SK-N-SH treated with all-trans-retinoic acid at 6 μM for 48 hours (cell line): ENCODE data around the gene KLC1.

Experiments
- ATAC-seq: fragments of 200-7000 bp; cut with Tn5 transposase; 3 replicates; pipeline ENCODE4 v1.9.1; 2020; ENCODE audit warnings: mild to moderate bottlenecking, moderate library complexity
- BACH2 ChIP-seq: fragments of 250-450 bp; sonication (Bioruptor Pico); IDR thresholded peaks from 2 replicates; pipeline ENCODE4 v1.9.0; 2021; ENCODE audit warnings: mild to moderate bottlenecking, borderline replicate concordance
- CSDC2 ChIP-seq: fragments of 250-450 bp; sonication (Bioruptor Pico); IDR thresholded peaks from 2 replicates; pipeline ENCODE4 v1.5.0; 2020; ENCODE audit warnings: mild to moderate bottlenecking, moderate library complexity
- ESRRG ChIP-seq: fragments of 250-450 bp; sonication (Bioruptor Pico); IDR thresholded peaks from 2 replicates; pipeline ENCODE4 v1.6.1; 2021; ENCODE audit warnings: mild to moderate bottlenecking
- GLIS3 ChIP-seq: fragments of 250-450 bp; sonication (Bioruptor Pico); IDR thresholded peaks from 2 replicates; pipeline ENCODE4 v1.5.0; 2020; ENCODE audit warnings: mild to moderate bottlenecking, moderate library complexity
- ISL1 ChIP-seq: fragments of 250-450 bp; sonication (Bioruptor Pico); IDR thresholded peaks from 2 replicates; pipeline ENCODE4 v2.1.2; 2022; ENCODE audit warnings: mild to moderate bottlenecking, moderate library complexity
- OSR1 ChIP-seq: fragments of 250-450 bp; sonication (Bioruptor Pico); IDR thresholded peaks from 2 replicates; pipeline ENCODE4 v1.8.0; 2022; ENCODE audit warnings: moderate library complexity, mild to moderate bottlenecking, inconsistent platforms
- PPARA ChIP-seq: fragments of 250-450 bp; sonication (Bioruptor Pico); IDR thresholded peaks from 2 replicates; pipeline ENCODE4 v1.5.0; 2020; ENCODE audit warnings: mild to moderate bottlenecking, borderline replicate concordance
- RARB ChIP-seq: fragments of 250-450 bp; sonication (Bioruptor Pico); IDR thresholded peaks from 2 replicates; pipeline ENCODE4 v1.8.0; 2021; ENCODE audit warnings: mild to moderate bottlenecking, moderate library complexity
- TCF4 ChIP-seq: fragments of 250-450 bp; sonication (Bioruptor Pico); IDR thresholded peaks from 2 replicates; pipeline ENCODE4 v1.8.0; 2021; ENCODE audit warnings: mild to moderate bottlenecking, moderate library complexity, borderline replicate concordance
- TOX ChIP-seq: fragments of 250-450 bp; sonication (Bioruptor Pico); IDR thresholded peaks from 2 replicates; pipeline ENCODE4 v1.8.0; 2021; ENCODE audit warnings: mild to moderate bottlenecking, moderate library complexity, borderline replicate concordance
- ZC3H10 ChIP-seq: fragments of 250-450 bp; sonication (Bioruptor Pico); IDR thresholded peaks from 2 replicates; pipeline ENCODE4 v1.5.1; 2021; ENCODE audit warnings: mild to moderate bottlenecking, moderate library complexity
- ZFP3 ChIP-seq: fragments of 250-450 bp; sonication (Bioruptor Pico); IDR thresholded peaks from 2 replicates; pipeline ENCODE4 v1.5.0; 2020; ENCODE audit warnings: mild to moderate bottlenecking, moderate library complexity
- ZNF565 ChIP-seq: fragments of 450-650 bp; formaldehyde crosslinking; conservative IDR thresholded peaks from 2 replicates; pipeline ENCODE4 v1.5.0; 2020; ENCODE audit warnings: low read depth, mild to moderate bottlenecking, moderate library complexity
- ZNF70 ChIP-seq: fragments of 450-650 bp; formaldehyde crosslinking; IDR thresholded peaks from 2 replicates; pipeline ENCODE4 v1.5.0; 2020; ENCODE audit warnings: mild to moderate bottlenecking, moderate library complexity
- ZNF8 ChIP-seq: fragments of 450-650 bp; formaldehyde crosslinking; IDR thresholded peaks from 2 replicates; pipeline ENCODE4 v1.5.0; 2020; ENCODE audit warnings: mild to moderate bottlenecking, moderate library complexity
- TF ChIP-seq, protein P1 (sequence below): fragments of 250-450 bp; sonication (Bioruptor Pico); IDR thresholded peaks from 2 replicates; pipeline ENCODE4 v1.5.1; 2021; ENCODE audit warnings: mild to moderate bottlenecking, moderate library complexity
- TF ChIP-seq, protein P2 (sequence below): fragments of 250-450 bp; sonication (Bioruptor Pico); IDR thresholded peaks from 2 replicates; pipeline ENCODE4 v1.5.1; 2020; ENCODE audit warnings: low read depth, mild to moderate bottlenecking, moderate library complexity
- TF ChIP-seq, protein P3 (sequence below): fragments of 250-450 bp; sonication (Bioruptor Pico); IDR thresholded peaks from 2 replicates; pipeline ENCODE4 v1.8.0; 2021; ENCODE audit warnings: low read depth, mild to moderate bottlenecking, moderate library complexity, borderline replicate concordance
- TF ChIP-seq, protein P4 (sequence below): fragments of 250-450 bp; sonication (Bioruptor Pico); IDR thresholded peaks from 2 replicates; pipeline ENCODE4 v1.5.0; 2020; ENCODE audit warnings: mild to moderate bottlenecking, moderate library complexity

KLC1 gene

DNA sequence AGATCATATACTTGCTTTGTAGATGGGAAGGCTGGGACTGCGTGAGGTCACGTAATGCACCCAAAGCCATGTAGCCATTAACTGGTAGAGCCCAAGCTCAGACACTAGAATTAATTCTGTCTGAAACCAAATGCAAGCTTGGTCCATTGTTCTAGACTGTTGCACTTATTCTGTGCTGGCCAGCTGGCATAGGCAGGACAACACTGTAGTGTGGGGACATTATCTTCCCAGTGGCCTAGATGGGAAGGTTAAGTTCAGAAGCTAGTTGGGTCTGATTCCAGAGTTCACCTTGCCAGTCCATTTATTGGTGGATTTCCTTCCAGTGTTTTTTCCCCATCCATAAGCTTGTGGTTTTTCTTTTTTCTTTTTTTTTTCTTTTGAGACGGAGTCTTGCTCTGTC is 39.1 kb downstream of the KLC1 start:
- no peak for ATAC-seq
- TF ChIP-seq CSDC2, result no peak

GRCh38 chr14:103669370-103669769 is 40.4 kb downstream of the KLC1 start:
- no peak for ATAC-seq

GRCh38 chr14:103671911-103672310 is 42.9 kb downstream of the KLC1 start:
- no peak for TF ChIP-seq CSDC2
- TF ChIP-seq, protein P1, sequence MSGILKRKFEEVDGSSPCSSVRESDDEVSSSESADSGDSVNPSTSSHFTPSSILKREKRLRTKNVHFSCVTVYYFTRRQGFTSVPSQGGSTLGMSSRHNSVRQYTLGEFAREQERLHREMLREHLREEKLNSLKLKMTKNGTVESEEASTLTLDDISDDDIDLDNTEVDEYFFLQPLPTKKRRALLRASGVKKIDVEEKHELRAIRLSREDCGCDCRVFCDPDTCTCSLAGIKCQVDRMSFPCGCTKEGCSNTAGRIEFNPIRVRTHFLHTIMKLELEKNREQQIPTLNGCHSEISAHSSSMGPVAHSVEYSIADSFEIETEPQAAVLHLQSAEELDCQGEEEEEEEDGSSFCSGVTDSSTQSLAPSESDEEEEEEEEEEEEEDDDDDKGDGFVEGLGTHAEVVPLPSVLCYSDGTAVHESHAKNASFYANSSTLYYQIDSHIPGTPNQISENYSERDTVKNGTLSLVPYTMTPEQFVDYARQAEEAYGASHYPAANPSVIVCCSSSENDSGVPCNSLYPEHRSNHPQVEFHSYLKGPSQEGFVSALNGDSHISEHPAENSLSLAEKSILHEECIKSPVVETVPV (CRISPR knock-in tag), result no peak
- no peak for TF ChIP-seq PPARA (CRISPR knock-in tag)
- TF ChIP-seq TOX (CRISPR knock-in tag), result no peak
- no peak for TF ChIP-seq BACH2 (CRISPR knock-in tag)
- no peak for TF ChIP-seq OSR1
- TF ChIP-seq, protein P2, sequence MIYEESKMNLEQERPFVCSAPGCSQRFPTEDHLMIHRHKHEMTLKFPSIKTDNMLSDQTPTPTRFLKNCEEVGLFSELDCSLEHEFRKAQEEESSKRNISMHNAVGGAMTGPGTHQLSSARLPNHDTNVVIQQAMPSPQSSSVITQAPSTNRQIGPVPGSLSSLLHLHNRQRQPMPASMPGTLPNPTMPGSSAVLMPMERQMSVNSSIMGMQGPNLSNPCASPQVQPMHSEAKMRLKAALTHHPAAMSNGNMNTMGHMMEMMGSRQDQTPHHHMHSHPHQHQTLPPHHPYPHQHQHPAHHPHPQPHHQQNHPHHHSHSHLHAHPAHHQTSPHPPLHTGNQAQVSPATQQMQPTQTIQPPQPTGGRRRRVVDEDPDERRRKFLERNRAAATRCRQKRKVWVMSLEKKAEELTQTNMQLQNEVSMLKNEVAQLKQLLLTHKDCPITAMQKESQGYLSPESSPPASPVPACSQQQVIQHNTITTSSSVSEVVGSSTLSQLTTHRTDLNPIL, result no peak
- no peak for TF ChIP-seq TCF4 (CRISPR knock-in tag)
- no peak for TF ChIP-seq ZC3H10 (CRISPR knock-in tag)
- no peak for TF ChIP-seq GLIS3
- TF ChIP-seq ZNF565 (CRISPR knock-in tag), result no peak
- TF ChIP-seq, protein P3, sequence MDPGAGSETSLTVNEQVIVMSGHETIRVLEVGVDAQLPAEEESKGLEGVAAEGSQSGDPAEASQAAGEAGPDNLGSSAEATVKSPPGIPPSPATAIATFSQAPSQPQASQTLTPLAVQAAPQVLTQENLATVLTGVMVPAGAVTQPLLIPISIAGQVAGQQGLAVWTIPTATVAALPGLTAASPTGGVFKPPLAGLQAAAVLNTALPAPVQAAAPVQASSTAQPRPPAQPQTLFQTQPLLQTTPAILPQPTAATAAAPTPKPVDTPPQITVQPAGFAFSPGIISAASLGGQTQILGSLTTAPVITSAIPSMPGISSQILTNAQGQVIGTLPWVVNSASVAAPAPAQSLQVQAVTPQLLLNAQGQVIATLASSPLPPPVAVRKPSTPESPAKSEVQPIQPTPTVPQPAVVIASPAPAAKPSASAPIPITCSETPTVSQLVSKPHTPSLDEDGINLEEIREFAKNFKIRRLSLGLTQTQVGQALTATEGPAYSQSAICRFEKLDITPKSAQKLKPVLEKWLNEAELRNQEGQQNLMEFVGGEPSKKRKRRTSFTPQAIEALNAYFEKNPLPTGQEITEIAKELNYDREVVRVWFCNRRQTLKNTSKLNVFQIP (CRISPR knock-in tag), result no peak
- TF ChIP-seq ESRRG (CRISPR knock-in tag), result no peak
- TF ChIP-seq, protein P4, sequence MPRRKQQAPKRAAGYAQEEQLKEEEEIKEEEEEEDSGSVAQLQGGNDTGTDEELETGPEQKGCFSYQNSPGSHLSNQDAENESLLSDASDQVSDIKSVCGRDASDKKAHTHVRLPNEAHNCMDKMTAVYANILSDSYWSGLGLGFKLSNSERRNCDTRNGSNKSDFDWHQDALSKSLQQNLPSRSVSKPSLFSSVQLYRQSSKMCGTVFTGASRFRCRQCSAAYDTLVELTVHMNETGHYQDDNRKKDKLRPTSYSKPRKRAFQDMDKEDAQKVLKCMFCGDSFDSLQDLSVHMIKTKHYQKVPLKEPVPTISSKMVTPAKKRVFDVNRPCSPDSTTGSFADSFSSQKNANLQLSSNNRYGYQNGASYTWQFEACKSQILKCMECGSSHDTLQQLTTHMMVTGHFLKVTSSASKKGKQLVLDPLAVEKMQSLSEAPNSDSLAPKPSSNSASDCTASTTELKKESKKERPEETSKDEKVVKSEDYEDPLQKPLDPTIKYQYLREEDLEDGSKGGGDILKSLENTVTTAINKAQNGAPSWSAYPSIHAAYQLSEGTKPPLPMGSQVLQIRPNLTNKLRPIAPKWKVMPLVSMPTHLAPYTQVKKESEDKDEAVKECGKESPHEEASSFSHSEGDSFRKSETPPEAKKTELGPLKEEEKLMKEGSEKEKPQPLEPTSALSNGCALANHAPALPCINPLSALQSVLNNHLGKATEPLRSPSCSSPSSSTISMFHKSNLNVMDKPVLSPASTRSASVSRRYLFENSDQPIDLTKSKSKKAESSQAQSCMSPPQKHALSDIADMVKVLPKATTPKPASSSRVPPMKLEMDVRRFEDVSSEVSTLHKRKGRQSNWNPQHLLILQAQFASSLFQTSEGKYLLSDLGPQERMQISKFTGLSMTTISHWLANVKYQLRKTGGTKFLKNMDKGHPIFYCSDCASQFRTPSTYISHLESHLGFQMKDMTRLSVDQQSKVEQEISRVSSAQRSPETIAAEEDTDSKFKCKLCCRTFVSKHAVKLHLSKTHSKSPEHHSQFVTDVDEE (CRISPR knock-in tag), result no peak
- no peak for TF ChIP-seq ISL1 (CRISPR knock-in tag)
- TF ChIP-seq ZNF70 (CRISPR knock-in tag), result no peak
- ATAC-seq, result no peak

More at GRCh38 chr14:103669370-103669769, 40.4 kb downstream of the KLC1 start:
- TF ChIP-seq TOX (CRISPR knock-in tag), result no peak
- TF ChIP-seq ISL1 (CRISPR knock-in tag), result no peak
- TF ChIP-seq, protein P4 (CRISPR knock-in tag), result no peak
- TF ChIP-seq GLIS3, result no peak
- TF ChIP-seq, protein P2, result no peak
- TF ChIP-seq ZFP3 (CRISPR knock-in tag), result no peak
- TF ChIP-seq, protein P3 (CRISPR knock-in tag), result no peak
- no peak for TF ChIP-seq BACH2 (CRISPR knock-in tag)
- no peak for TF ChIP-seq ZNF565 (CRISPR knock-in tag)
- TF ChIP-seq TCF4 (CRISPR knock-in tag), result no peak
- no peak for TF ChIP-seq ZNF8 (CRISPR knock-in tag)
- no peak for TF ChIP-seq ESRRG (CRISPR knock-in tag)
- TF ChIP-seq RARB (CRISPR knock-in tag), result no peak
- no peak for TF ChIP-seq CSDC2
- TF ChIP-seq PPARA (CRISPR knock-in tag), result no peak
- no peak for TF ChIP-seq ZC3H10 (CRISPR knock-in tag)
